IPS-15b (cell line): ENCODE results near the gene OSTM1.

Source experiments
- H3K27me3 ChIP-seq: one replicate; pipeline ENCODE4 v1.6.1; 2013; ENCODE audit warnings: low read length; ENCODE audit not compliant: control insufficient read depth, insufficient read depth
- H3K36me3 ChIP-seq: one replicate; pipeline ENCODE4 v1.6.1; 2013; ENCODE audit warnings: low read length; ENCODE audit not compliant: control insufficient read depth, insufficient read depth
- H3K4me1 ChIP-seq: one replicate; pipeline ENCODE4 v1.6.1; 2013; ENCODE audit warnings: mild to moderate bottlenecking, low read length; ENCODE audit not compliant: control insufficient read depth, insufficient read depth
- H3K4me3 ChIP-seq: one replicate; pipeline ENCODE4 v1.5.1; 2013; ENCODE audit warnings: low read depth, low read length
- H3K9ac ChIP-seq: one replicate; pipeline ENCODE4 v1.6.1; 2013; ENCODE audit warnings: low read depth, mild to moderate bottlenecking, low read length
- H3K9me3 ChIP-seq: one replicate; pipeline ENCODE4 v1.6.1; 2013; ENCODE audit warnings: mild to moderate bottlenecking, low read length; ENCODE audit not compliant: control insufficient read depth, insufficient read depth

OSTM1 gene

GRCh38 chr6:108115598-108116058 lies 41.1 kb upstream of the OSTM1 start:
- Histone ChIP-seq H3K4me1 (peaks cover 4% of the 10 kb centered on the region), H3K27me3 (peaks cover 95% of the 10 kb centered on the region)

GRCh38 chr6:108114841-108115597 lies 40.5 kb upstream of the OSTM1 start:
- Histone ChIP-seq H3K9me3 (no peaks in the 10 kb centered on the region), H3K4me1 (peaks cover 4% of the 10 kb centered on the region), H3K9ac (no peak overlapping the region), H3K4me3 (peak overlapping the region; percentile 55), H3K27me3 (peaks cover 88% of the 10 kb centered on the region), H3K36me3 (no peaks in the 10 kb centered on the region)

More at GRCh38 chr6:108115598-108116058, 41.1 kb upstream of the OSTM1 start:
- H3K9ac ChIP-seq, result no peak overlapping the region
- H3K4me3 ChIP-seq, result peak overlapping the region; percentile 55
- H3K36me3 ChIP-seq, result no peaks in the 10 kb centered on the region
- no peaks in the 10 kb centered on the region for H3K9me3 ChIP-seq

- Histone ChIP-seq H3K36me3 (no peaks in the 10 kb centered on the region), H3K27me3 (peaks cover 80% of the 10 kb centered on the region), H3K9ac (no peak overlapping the region), H3K4me3 (peak overlapping the region; percentile 69), H3K4me1 (peaks cover 4% of the 10 kb centered on the region), H3K9me3 (no peaks in the 10 kb centered on the region)
Observed at GRCh38 chr6:108113557-108114519, 39.3 kb upstream of the OSTM1 start.

GRCh38 chr6:108108374-108108773 lies 33.8 kb upstream of the OSTM1 start:
- no peaks in the 10 kb centered on the region for H3K36me3 ChIP-seq
- H3K4me3 ChIP-seq, result no peak overlapping the region
- no peaks in the 10 kb centered on the region for H3K9me3 ChIP-seq
- H3K27me3 ChIP-seq, result peaks cover 27% of the 10 kb centered on the region
- no peak overlapping the region for H3K9ac ChIP-seq
- peaks cover 15% of the 10 kb centered on the region for H3K4me1 ChIP-seq

- H3K4me3 ChIP-seq, result no peak overlapping the region
- H3K9me3 ChIP-seq, result no peaks in the 10 kb centered on the region
- no peaks in the 10 kb centered on the region for H3K36me3 ChIP-seq
- peaks cover 11% of the 10 kb centered on the region for H3K4me1 ChIP-seq
- H3K27me3 ChIP-seq, result peaks cover 14% of the 10 kb centered on the region
- H3K9ac ChIP-seq, result no peak overlapping the region
Observed at GRCh38 chr6:108107102-108107501, 32.6 kb upstream of the OSTM1 start.

- Histone ChIP-seq H3K36me3 (no peaks in the 10 kb centered on the region), H3K4me1 (peaks cover 11% of the 10 kb centered on the region), H3K4me3 (no peak overlapping the region), H3K27me3 (peaks cover 12% of the 10 kb centered on the region), H3K9me3 (no peaks in the 10 kb centered on the region), H3K9ac (no peak overlapping the region)
Observed at GRCh38 chr6:108106694-108107093, 32.2 kb upstream of the OSTM1 start.

GRCh38 chr6:108106261-108106660 lies 31.7 kb upstream of the OSTM1 start:
- Histone ChIP-seq H3K4me1 (peaks cover 11% of the 10 kb centered on the region), H3K4me3 (no peak overlapping the region), H3K9me3 (no peaks in the 10 kb centered on the region), H3K36me3 (no peaks in the 10 kb centered on the region), H3K27me3 (peaks cover 8% of the 10 kb centered on the region), H3K9ac (no peak overlapping the region)

GRCh38 chr6:108105571-108105970 lies 31.0 kb upstream of the OSTM1 start:
- Histone ChIP-seq H3K9ac (no peak overlapping the region), H3K4me3 (no peak overlapping the region), H3K27me3 (peaks cover 3% of the 10 kb centered on the region), H3K4me1 (peaks cover 11% of the 10 kb centered on the region), H3K9me3 (no peaks in the 10 kb centered on the region), H3K36me3 (no peaks in the 10 kb centered on the region)

GRCh38 chr6:108102965-108103364 lies 28.4 kb upstream of the OSTM1 start:
- H3K27me3 ChIP-seq, result no peaks in the 10 kb centered on the region

GRCh38 chr6:108100003-108100402 lies 25.5 kb upstream of the OSTM1 start:
- H3K4me1 ChIP-seq, result no peaks in the 10 kb centered on the region
- no peaks in the 10 kb centered on the region for H3K9me3 ChIP-seq
- no peak overlapping the region for H3K4me3 ChIP-seq
- no peaks in the 10 kb centered on the region for H3K27me3 ChIP-seq
- H3K9ac ChIP-seq, result no peak overlapping the region
- H3K36me3 ChIP-seq, result no peaks in the 10 kb centered on the region

More at GRCh38 chr6:108102965-108103364, 28.4 kb upstream of the OSTM1 start:
- no peak overlapping the region for H3K4me3 ChIP-seq
- H3K9me3 ChIP-seq, result no peaks in the 10 kb centered on the region
- peaks cover 11% of the 10 kb centered on the region for H3K4me1 ChIP-seq
- H3K9ac ChIP-seq, result no peak overlapping the region
- no peaks in the 10 kb centered on the region for H3K36me3 ChIP-seq

- Histone ChIP-seq H3K36me3 (no peaks in the 10 kb centered on the region), H3K9ac (no peak overlapping the region), H3K9me3 (no peaks in the 10 kb centered on the region), H3K4me3 (no peak overlapping the region), H3K27me3 (no peaks in the 10 kb centered on the region), H3K4me1 (no peaks in the 10 kb centered on the region)
Observed at GRCh38 chr6:108097882-108098281, 23.3 kb upstream of the OSTM1 start.
